SW 1271 (cell line): ENCODE results near the gene PRSS56.

Source experiments
- DNase-seq, 2 experiments: peaks; one replicate each; lab custom pipeline; 2025; lab: John Stamatoyannopoulos, UW

PRSS56 gene

GRCh38 chr2:232573042-232573441, 52.9 kb downstream of the PRSS56 start:
- DNase-seq = no peak

- DNase-seq = no peak
Measured at GRCh38 chr2:232573771-232574435, 53.7 kb downstream of the PRSS56 start.

GRCh38 chr2:232574674-232575403, 54.7 kb downstream of the PRSS56 start:
- no peak for DNase-seq
